ENCODE measurements around the gene AKT3. TPM values are rescaled to one million over a fixed set of nuclear protein-coding genes. Genes with fewer than 3 reads are reported as not detected.
A peak's percentile ranks its signal among the peaks of the same experiment; 100 is the strongest.

AKT3 gene
- total and polyA plus RNA-seq, 8 donors = 4.2 to 24.1 (median 11.6) TPM

GRCh38 chr1:243735457-243735856 is 114.6 kb downstream of the AKT3 start:
- intact Hi-C loops (cut with DNase I) = no loop called here
- Histone ChIP-seq H3K36me3 (no peaks in the 10 kb centered on the region), H3K4me3 (no peak overlapping the region), H3K9me3 (no peaks in the 10 kb centered on the region), H3K4me1 (peaks cover 0 to 8% (median 3%) of the 10 kb centered on the region in 3 donors), H3K27ac (no peak overlapping the region), H3K27me3 (no peaks in the 10 kb centered on the region)
- 77 to 84% methylated on average over 3 of the region's 3 CpGs for WGBS, 2 donors
- DNase-seq = no peak
- no peak for FAIRE-seq
- ATAC-seq = no peak
- TF ChIP-seq CTCF (IDR thresholded peaks at IDR 0.05) = no peak

- no peaks in the 10 kb centered on the region for H3K27me3 ChIP-seq
- no peaks in the 10 kb centered on the region for H3K9me3 ChIP-seq
- TF ChIP-seq CTCF (IDR thresholded peaks at IDR 0.05) = no peak
- 38 to 61% methylated on average over 2 of the region's 2 CpGs for WGBS, 2 donors
- no peak overlapping the region for H3K27ac ChIP-seq
- H3K4me3 ChIP-seq = no peak overlapping the region
- intact Hi-C loops (cut with DNase I) = no loop called here
- FAIRE-seq (no peak), DNase-seq (no peak), ATAC-seq (peak in 1 of 4 donors; percentile 30)
- no peaks in the 10 kb centered on the region for H3K36me3 ChIP-seq
- H3K4me1 ChIP-seq = peaks cover 0 to 2% (median 0%) of the 10 kb centered on the region in 3 donors
Observed at GRCh38 chr1:243734308-243734695, 115.7 kb downstream of the AKT3 start.

GRCh38 chr1:243733670-243734307 is 116.3 kb downstream of the AKT3 start:
- Histone ChIP-seq H3K9me3 (no peaks in the 10 kb centered on the region), H3K27me3 (no peaks in the 10 kb centered on the region), H3K27ac (no peak overlapping the region), H3K36me3 (no peaks in the 10 kb centered on the region), H3K4me1 (no peaks in the 10 kb centered on the region), H3K4me3 (no peak overlapping the region)
- no peak for TF ChIP-seq CTCF (IDR thresholded peaks at IDR 0.05)
- ATAC-seq (no peak), DNase-seq (no peak), FAIRE-seq (no peak)
- WGBS, 2 donors = 83 to 96% methylated on average over 1 of the region's 1 CpG
- intact Hi-C loops (cut with DNase I) = no loop called here

- Histone ChIP-seq H3K9me3 (no peaks in the 10 kb centered on the region), H3K27ac (no peak overlapping the region), H3K36me3 (no peaks in the 10 kb centered on the region), H3K4me3 (no peak overlapping the region), H3K27me3 (no peaks in the 10 kb centered on the region), H3K4me1 (no peaks in the 10 kb centered on the region)
- DNase-seq (no peak), FAIRE-seq (no peak), ATAC-seq (no peak)
- intact Hi-C loops (cut with DNase I) = no loop called here
- no peak for TF ChIP-seq CTCF (IDR thresholded peaks at IDR 0.05)
Observed at GRCh38 chr1:243732637-243733036, 117.4 kb downstream of the AKT3 start.

GRCh38 chr1:243731974-243732625 is 117.9 kb downstream of the AKT3 start:
- no peaks in the 10 kb centered on the region for H3K9me3 ChIP-seq
- H3K27me3 ChIP-seq = no peaks in the 10 kb centered on the region
- peak in 2 of 4 donors; percentile 17 to 46 for ATAC-seq
- peak overlapping the region in 2 of 4 donors; percentile 34 to 37 for H3K27ac ChIP-seq
- WGBS, 2 donors = 56 to 61% methylated on average over 5 of the region's 5 CpGs
- no peak for TF ChIP-seq CTCF (IDR thresholded peaks at IDR 0.05)
- no peaks in the 10 kb centered on the region for H3K36me3 ChIP-seq
- no peaks in the 10 kb centered on the region for H3K4me1 ChIP-seq
- no peak for DNase-seq
- intact Hi-C loops (cut with DNase I) = no loop called here
- FAIRE-seq = no peak
- no peak overlapping the region for H3K4me3 ChIP-seq

Data from pancreas (tissue), 10 donors.